IPS-20b (cell line): ENCODE data around the gene C17orf107.

Source experiments
- H3K27ac ChIP-seq: one replicate; pipeline ENCODE4 v1.5.1; 2013; ENCODE audit warnings: low read length
- H3K27me3 ChIP-seq: 2 replicates; pipeline ENCODE4 v1.6.1; 2013; ENCODE audit warnings: mild to moderate bottlenecking, low read length, inconsistent platforms; ENCODE audit not compliant: insufficient read depth
- H3K36me3 ChIP-seq: 2 replicates; pipeline ENCODE4 v1.6.1; 2013; ENCODE audit warnings: low read depth, mild to moderate bottlenecking, inconsistent platforms, low read length, moderate library complexity; ENCODE audit not compliant: insufficient read depth
- H3K4me1 ChIP-seq: 2 replicates; pipeline ENCODE4 v1.6.1; 2013; ENCODE audit warnings: mild to moderate bottlenecking, control low read depth, inconsistent platforms, low read length, moderate library complexity; ENCODE audit not compliant: insufficient read depth
- H3K4me3 ChIP-seq: 2 replicates; pipeline ENCODE4 v1.5.1; 2013; ENCODE audit warnings: mild to moderate bottlenecking, low read length, inconsistent platforms
- H3K9ac ChIP-seq: 2 replicates; pipeline ENCODE4 v1.6.1; 2013; ENCODE audit warnings: low read depth, mild to moderate bottlenecking, inconsistent platforms, low read length, moderate library complexity
- H3K9me3 ChIP-seq: 2 replicates; pipeline ENCODE4 v1.6.1; 2013; ENCODE audit warnings: mild to moderate bottlenecking, low read depth, low read length, inconsistent platforms; ENCODE audit not compliant: insufficient read depth

C17orf107 gene

DNA sequence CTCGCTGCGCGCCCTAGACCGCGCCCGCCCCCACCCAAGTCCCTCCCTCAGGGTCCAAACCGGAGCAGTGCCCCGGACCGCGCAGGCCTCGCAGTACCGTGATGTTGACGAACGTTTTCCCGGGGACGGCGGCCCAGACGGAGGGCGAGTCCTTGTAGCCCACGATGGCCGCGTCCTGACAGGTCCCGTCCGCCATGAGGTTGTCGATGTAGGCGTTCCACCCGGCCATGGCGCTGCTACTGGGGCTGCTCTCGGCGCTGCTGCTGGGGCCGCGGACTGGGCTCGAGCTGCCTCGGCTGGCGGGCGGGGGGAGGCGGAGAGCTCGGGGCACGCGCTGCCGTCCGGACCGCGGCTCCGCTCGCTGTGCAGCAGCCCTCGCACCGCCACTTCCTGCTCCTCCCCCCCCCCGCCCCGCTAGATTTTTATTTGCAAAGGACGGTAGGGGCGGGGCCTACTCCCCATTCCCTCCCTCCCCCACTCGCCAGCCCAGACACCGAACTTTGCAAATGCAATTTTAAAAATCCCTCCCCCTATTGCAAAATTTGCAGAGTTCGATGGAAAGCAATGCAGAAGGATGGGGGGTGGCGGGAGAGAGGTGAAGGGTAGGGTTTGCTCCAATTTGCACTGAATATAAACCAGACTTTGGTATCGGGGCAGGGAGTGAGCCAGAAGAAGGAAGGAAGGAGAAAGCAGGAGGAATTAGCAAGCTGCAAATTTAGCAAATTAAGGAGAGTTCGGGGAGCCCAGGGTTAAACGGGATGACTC is 49.0 kb downstream of the C17orf107 start, which contains the start of gene PFN1:
Gene PFN1 (minus strand): TSS at position 365 of the 765 bp plus-strand sequence. CDS start 136 bp downstream, at position 229.
- Histone ChIP-seq H3K4me1 (peaks cover 21% of the 10 kb centered on the region), H3K9me3 (no peaks in the 10 kb centered on the region), H3K4me3 (peak within 1 kb of the TSS; percentile 98), H3K9ac (peak within 1 kb of the TSS; percentile 99), H3K36me3 (peaks cover 38% of the 10 kb centered on the region), H3K27me3 (no peaks in the 10 kb centered on the region), H3K27ac (peak within 1 kb of the TSS; percentile 99)

DNA sequence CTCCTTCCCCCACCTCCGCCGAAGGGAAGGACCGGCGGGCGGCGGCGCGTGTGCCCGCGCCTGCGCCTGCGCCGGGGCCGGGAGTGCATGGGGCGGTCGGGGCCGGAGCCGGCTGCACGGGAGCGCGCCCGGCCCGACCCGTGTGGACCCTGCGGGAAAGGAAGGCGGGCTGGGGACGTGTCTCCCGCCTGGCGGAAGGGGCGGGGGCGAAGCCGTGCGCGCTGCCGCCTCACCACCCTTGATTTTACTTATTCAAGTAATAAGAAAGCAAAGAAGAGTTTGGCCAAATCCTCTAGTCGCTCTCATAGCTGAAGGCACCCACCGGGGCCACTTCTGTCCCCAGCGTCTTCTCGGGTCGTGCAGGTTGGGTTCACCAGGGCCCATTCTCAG is 49.6 kb downstream of the C17orf107 start:
- Histone ChIP-seq H3K27ac (peak overlapping the region; percentile 97), H3K9me3 (no peaks in the 10 kb centered on the region), H3K4me1 (peaks cover 21% of the 10 kb centered on the region), H3K27me3 (no peaks in the 10 kb centered on the region), H3K36me3 (peaks cover 32% of the 10 kb centered on the region), H3K9ac (peak overlapping the region; percentile 99), H3K4me3 (peak overlapping the region; percentile 98)

DNA sequence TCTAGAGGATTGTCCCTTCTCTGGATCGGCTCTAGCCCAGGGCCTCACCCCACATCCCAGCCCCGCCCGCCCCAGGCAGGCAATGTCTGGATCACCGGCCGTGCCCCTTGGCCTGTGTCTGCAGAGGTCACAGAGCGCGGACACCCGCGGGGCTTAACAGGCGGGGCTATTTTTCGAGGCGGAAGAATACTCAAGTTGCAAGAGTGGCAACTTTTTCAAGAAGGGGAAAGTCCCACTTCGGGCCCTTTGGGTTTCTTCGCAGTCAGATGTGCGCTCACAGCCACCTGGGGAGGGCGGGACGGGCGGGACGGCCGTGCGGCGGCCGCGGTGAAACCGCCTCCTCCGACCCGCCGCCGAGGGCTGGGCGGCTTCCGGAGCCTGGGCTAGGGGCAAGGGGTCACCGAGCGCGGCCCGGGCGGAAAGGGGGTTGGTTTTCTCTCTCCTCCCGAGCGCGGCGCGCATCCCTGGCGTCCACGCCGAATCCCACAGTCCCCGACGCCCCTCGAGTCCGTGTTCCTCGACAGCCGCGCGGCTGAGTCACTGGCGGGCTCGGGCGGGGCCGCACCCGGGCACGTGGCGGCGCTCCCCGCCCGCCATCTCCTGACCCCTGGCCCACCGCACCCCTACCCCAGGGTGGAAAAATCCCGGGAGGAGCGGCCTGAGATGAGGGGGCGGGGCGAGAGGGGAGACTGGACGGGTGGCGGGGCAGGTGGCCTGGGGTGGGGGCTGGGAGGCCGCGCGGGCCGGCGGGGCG is 50.2 kb downstream of the C17orf107 start:
- Histone ChIP-seq H3K27me3 (no peaks in the 10 kb centered on the region), H3K4me1 (peaks cover 21% of the 10 kb centered on the region), H3K9ac (peak overlapping the region; percentile 99), H3K27ac (peak overlapping the region; percentile 97), H3K4me3 (peak overlapping the region; percentile 98), H3K36me3 (peaks cover 27% of the 10 kb centered on the region), H3K9me3 (no peaks in the 10 kb centered on the region)

DNA sequence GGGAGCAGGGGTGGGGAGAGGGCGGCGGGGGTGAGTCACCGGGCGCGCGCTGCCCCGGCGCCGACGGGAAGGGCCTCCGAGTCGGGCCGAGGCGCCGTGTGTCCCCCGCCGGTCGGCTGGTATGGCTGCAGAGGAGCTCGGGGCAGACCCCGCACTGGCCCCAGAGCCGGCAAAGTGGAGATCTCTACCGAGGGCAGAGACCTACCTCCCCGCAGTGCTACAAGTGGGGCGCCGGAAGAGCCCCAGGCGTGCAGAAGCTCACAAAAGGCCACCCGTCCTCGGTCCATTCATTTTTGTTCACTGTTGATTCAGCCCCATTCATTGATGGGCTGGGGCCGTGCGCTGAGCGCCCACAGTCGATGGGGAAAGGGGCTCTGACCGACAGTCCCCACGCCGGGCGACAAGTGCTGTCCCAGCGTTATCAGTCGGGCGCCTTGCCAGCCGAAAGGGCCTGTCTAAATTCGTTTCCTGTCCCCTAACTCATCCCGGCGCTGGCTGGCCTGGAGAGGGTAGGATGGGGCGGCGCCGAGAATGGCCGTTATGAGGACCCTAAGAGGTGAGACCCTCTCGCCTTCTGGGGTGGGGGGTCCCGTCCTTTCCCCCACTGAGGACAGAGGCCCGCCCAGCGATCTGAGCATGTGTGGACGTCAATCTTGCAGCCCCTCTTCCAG is 50.9 kb downstream of the C17orf107 start:
- peaks cover 19% of the 10 kb centered on the region for H3K36me3 ChIP-seq
- peak overlapping the region; percentile 99 for H3K9ac ChIP-seq
- H3K4me1 ChIP-seq = peaks cover 21% of the 10 kb centered on the region; the same call in 1 of the 2 replicates
- no peaks in the 10 kb centered on the region for H3K9me3 ChIP-seq
- H3K4me3 ChIP-seq = peak overlapping the region; percentile 89
- H3K27ac ChIP-seq = peak overlapping the region; percentile 89
- no peaks in the 10 kb centered on the region for H3K27me3 ChIP-seq

DNA sequence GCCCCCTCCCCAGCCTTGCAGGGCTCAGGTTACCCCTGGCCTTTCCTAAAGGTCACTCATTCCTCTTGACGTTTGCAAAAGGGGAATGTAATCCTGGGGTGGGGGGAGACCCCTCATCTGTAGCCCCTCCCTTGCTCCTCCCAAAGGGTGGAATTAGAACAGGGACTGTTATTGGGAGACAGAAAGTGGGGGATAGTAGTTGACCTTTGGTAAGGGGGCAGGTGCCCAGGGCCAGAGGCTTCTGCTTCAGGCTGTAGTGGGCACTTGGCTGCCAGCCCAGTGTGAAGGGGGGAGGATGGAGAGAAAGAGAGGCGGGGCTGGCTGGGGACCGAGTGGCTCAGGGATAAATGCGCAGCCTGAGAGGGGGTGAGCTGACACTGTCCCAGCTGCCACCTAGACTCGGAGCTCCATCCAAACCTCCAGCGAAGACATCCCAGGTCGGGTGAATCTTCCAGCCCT is 51.4 kb downstream of the C17orf107 start, which contains the start of gene ENO3:
Gene ENO3 (plus strand): TSS at position 374 of the 459 bp plus-strand sequence. CDS start 711 bp downstream, outside the sequence.
- Histone ChIP-seq H3K9me3 (no peaks in the 10 kb centered on the region), H3K27ac (peak within 1 kb of the TSS; percentile 89), H3K4me1 (peaks cover 18% of the 10 kb centered on the region; the same call in 1 of the 2 replicates), H3K27me3 (no peaks in the 10 kb centered on the region), H3K9ac (peak within 1 kb of the TSS; percentile 99), H3K4me3 (peak within 1 kb of the TSS; percentile 89), H3K36me3 (peaks cover 14% of the 10 kb centered on the region)

DNA sequence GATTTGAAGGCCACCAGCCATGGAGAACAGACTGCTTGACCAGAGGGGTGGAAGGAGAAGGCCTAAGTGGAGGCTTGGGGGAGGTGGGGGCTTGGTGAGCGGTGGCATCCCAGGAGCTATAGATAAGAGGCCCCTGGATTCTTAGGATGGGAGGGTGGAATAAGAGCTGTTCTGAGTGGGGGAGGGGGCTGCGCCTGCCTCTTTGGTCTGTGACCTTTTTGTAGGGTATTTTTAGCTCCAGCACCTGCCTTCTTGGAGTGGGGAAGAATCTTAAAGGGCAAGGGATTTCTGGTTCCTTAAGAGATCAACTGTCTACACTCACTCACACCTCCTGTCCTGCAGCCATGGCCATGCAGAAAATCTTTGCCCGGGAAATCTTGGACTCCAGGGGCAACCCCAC is 52.1 kb downstream of the C17orf107 start:
- Histone ChIP-seq H3K4me3 (peak overlapping the region; percentile 89), H3K4me1 (peaks cover 13% of the 10 kb centered on the region; the same call in 1 of the 2 replicates), H3K27ac (no peak overlapping the region), H3K27me3 (no peaks in the 10 kb centered on the region), H3K36me3 (peaks cover 7% of the 10 kb centered on the region), H3K9me3 (no peaks in the 10 kb centered on the region), H3K9ac (peak overlapping the region; percentile 99; the same call in 1 of the 2 replicates)
